ENCODE measurements around the gene RAB17.

The RAB17 gene

GRCh38 chr2:237612527-237613357 lies 22.2 kb upstream of the RAB17 start:
- TF ChIP-seq, protein P1, sequence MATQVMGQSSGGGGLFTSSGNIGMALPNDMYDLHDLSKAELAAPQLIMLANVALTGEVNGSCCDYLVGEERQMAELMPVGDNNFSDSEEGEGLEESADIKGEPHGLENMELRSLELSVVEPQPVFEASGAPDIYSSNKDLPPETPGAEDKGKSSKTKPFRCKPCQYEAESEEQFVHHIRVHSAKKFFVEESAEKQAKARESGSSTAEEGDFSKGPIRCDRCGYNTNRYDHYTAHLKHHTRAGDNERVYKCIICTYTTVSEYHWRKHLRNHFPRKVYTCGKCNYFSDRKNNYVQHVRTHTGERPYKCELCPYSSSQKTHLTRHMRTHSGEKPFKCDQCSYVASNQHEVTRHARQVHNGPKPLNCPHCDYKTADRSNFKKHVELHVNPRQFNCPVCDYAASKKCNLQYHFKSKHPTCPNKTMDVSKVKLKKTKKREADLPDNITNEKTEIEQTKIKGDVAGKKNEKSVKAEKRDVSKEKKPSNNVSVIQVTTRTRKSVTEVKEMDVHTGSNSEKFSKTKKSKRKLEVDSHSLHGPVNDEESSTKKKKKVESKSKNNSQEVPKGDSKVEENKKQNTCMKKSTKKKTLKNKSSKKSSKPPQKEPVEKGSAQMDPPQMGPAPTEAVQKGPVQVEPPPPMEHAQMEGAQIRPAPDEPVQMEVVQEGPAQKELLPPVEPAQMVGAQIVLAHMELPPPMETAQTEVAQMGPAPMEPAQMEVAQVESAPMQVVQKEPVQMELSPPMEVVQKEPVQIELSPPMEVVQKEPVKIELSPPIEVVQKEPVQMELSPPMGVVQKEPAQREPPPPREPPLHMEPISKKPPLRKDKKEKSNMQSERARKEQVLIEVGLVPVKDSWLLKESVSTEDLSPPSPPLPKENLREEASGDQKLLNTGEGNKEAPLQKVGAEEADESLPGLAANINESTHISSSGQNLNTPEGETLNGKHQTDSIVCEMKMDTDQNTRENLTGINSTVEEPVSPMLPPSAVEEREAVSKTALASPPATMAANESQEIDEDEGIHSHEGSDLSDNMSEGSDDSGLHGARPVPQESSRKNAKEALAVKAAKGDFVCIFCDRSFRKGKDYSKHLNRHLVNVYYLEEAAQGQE (IDR thresholded peaks at IDR 0.05; ENCODE audit: insufficient read depth in 1 of 2, low read depth in 2 of 2, low read length in 2 of 2): no peak
- TF ChIP-seq SIN3A (IDR thresholded peaks at IDR 0.05; ENCODE audit: borderline replicate concordance, insufficient read depth, low read length) (no peak), FOXP2 (optimal IDR thresholded peaks at IDR 0.05; ENCODE audit: borderline replicate concordance, extremely low read depth, extremely low read length, insufficient read depth) (no peak), TAF1 (IDR thresholded peaks at IDR 0.05; ENCODE audit: borderline replicate concordance, insufficient read depth, low read length) (no peak), POLR2AphosphoS5 (IDR thresholded peaks at IDR 0.05; ENCODE audit: low read depth, low read length) (no peak)

DNA sequence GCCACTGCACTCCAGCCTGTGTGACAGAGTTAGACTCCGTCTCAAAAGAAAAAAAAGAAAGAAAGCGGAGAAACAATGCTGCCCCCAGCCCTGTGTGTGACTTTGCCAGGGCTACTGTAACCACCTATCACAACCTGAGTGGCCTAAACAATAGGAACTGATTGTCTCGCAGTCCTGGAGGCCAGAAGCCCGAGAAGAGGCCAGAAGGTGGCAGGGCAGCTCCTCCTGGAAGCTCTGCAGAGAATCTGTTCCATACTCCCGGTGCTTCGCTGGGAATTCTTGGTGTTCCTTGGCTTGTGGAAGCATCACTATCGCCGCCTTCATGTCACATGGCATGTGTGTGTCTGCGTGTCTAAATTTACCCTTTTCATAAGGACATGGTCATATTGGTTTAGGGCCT lies 14.4 kb upstream of the RAB17 start:
- no peak for TF ChIP-seq TAF1 (IDR thresholded peaks at IDR 0.05; ENCODE audit: borderline replicate concordance, insufficient read depth, low read length)
- no peak for TF ChIP-seq FOXP2 (optimal IDR thresholded peaks at IDR 0.05; ENCODE audit: borderline replicate concordance, extremely low read depth, extremely low read length, insufficient read depth)
- no peak for TF ChIP-seq SIN3A (IDR thresholded peaks at IDR 0.05; ENCODE audit: borderline replicate concordance, insufficient read depth, low read length)
- TF ChIP-seq, protein P1 (IDR thresholded peaks at IDR 0.05; ENCODE audit: insufficient read depth in 1 of 2, low read depth in 2 of 2, low read length in 2 of 2): no peak
- TF ChIP-seq POLR2AphosphoS5 (IDR thresholded peaks at IDR 0.05; ENCODE audit: low read depth, low read length): no peak

GRCh38 chr2:237604391-237604790 lies 13.9 kb upstream of the RAB17 start:
- no peak for TF ChIP-seq FOXP2 (optimal IDR thresholded peaks at IDR 0.05; ENCODE audit: borderline replicate concordance, extremely low read depth, extremely low read length, insufficient read depth)
- TF ChIP-seq TAF1 (IDR thresholded peaks at IDR 0.05; ENCODE audit: borderline replicate concordance, insufficient read depth, low read length): no peak
- TF ChIP-seq, protein P1 (IDR thresholded peaks at IDR 0.05; ENCODE audit: insufficient read depth in 1 of 2, low read depth in 2 of 2, low read length in 2 of 2): no peak
- no peak for TF ChIP-seq POLR2AphosphoS5 (IDR thresholded peaks at IDR 0.05; ENCODE audit: low read depth, low read length)
- TF ChIP-seq SIN3A (IDR thresholded peaks at IDR 0.05; ENCODE audit: borderline replicate concordance, insufficient read depth, low read length): no peak

GRCh38 chr2:237603718-237604362 lies 13.3 kb upstream of the RAB17 start:
- TF ChIP-seq, protein P1 (IDR thresholded peaks at IDR 0.05; ENCODE audit: insufficient read depth in 1 of 2, low read depth in 2 of 2, low read length in 2 of 2): 0 out of 4 replicates have a peak, but pooled peaks of 1 of the 2 experiments have one; percentile 30
- TF ChIP-seq SIN3A (IDR thresholded peaks at IDR 0.05; ENCODE audit: borderline replicate concordance, insufficient read depth, low read length) (peak; percentile 81; the same call in 1 of the 2 replicates), FOXP2 (optimal IDR thresholded peaks at IDR 0.05; ENCODE audit: borderline replicate concordance, extremely low read depth, extremely low read length, insufficient read depth) (no peak)
